GM18520 (cell line): Measurements from ENCODE around the gene TMEM253.

ENCODE experiments used
- ATAC-seq: cut with Tn5 transposase; IDR thresholded peaks from one replicate; pipeline ENCODE4 v1.9.1; 2021; ENCODE audit not compliant: unreplicated experiment

TMEM253 gene

DNA sequence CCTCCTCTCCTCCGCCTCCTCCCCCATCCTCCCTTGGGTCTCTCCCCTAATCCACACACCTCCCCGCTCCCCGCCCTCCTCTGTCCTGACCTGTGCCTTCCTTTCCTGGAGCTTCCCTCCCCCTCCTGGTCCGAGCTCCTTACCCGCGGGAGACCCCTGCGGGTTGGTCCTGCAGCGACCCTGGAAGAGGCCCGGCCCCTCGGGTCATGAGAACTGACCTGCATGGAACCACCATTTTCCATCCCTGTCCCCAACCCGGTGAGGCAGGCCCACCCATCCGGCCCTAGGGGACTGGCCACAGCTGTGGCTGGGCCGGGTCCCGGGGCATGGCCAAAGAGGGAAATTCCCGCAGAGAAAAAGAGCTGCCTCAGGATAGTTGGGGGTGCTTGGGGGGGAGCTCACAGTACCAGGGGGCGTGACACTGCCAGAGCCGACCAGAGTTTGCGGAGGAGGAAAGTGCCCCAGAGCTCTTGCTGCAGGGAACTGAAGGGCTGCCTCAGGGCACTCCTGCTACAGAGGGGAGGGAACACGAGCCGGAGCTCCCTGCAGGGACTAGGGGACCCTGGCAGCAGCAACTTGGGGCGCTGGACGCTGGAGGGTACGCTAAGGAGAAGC is 30.1 kb upstream of the TMEM253 start:
- ATAC-seq: no peak

DNA sequence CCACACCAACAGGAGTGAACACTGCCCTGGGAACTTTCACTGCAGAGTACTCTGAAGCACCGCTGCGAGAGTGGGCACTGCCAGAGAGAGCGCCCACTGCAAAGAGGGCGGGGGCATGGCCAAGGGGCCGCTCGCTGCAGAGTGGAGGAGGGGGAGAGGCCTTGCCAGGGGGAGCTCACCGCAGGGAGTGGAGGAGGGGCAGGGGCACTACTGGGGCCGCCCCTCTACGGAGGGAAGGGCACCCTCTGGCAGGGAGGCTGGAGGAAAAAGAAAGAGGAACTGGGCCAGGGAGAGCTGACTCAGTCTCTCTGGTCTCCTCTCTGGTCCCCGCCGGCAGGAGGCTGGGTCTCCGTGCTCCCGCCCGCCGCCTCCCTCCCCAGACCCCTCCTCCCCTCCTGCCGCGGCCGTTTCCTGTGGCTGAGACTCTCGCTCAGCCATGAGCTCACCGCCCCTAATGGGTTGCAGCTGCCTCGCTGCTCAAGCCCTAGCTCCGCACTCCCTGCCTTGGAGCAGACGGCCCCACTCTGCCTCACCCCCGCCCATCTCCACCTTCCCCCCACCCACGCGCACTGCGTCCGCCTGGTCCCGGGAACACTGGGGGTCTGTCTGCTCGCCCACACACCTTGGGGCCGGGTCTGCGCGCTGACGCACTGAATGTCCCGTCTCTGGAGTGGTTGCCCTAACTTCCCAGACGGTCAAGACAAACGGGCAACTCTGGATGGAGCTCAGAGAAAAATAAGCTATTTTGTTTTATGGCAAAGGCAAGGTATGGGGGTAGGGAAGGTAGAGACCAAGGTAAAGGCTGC is 29.4 kb upstream of the TMEM253 start:
- ATAC-seq: no peak

DNA sequence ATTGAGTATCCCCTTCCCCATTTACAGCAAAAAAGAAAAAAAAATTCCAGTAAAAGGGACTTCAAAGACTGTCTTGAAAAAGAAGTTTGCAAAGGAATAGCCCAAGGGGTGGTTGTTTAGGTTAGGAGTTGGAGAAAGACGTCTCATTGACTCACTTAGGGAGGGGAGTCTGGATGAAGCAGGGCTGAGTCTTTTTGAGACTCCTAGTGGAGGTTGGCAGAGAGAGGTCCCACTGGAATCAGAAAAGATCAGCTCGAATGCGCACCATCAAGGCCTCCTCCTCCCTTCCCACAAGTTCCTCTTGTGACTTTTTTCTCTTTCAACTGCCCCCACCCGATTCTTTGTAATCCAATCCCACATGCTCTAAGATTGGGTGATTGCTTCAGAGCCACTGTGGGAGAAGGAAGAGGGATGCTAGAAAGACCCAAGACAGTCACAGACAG is 28.8 kb upstream of the TMEM253 start:
- ATAC-seq: no peak

DNA sequence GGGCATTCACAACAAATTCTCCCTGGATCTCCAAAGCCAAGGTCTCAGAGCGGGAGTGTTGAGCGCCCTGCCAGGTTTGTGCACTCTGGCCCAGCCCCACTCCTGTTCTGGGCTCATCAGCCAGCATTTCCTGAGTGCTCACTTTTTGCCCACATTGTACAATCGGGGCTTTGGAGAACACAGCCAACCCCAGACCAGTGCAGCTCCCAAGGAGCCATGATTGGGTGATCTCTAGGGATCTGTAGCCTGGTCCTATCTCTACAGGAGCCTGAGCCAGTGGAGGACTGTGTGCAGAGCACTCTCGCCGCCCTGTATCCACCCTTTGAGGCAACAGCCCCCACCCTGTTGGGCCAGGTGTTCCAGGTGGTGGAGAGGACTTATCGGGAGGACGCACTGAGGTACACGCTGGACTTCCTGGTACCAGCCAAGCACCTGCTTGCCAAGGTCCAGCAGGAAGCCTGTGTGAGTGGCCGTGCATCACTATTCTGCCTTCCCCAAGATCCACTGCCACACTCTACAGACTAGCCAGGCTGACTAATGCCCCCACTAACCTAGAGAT is 28.0 kb upstream of the TMEM253 start:
- ATAC-seq: no peak

DNA sequence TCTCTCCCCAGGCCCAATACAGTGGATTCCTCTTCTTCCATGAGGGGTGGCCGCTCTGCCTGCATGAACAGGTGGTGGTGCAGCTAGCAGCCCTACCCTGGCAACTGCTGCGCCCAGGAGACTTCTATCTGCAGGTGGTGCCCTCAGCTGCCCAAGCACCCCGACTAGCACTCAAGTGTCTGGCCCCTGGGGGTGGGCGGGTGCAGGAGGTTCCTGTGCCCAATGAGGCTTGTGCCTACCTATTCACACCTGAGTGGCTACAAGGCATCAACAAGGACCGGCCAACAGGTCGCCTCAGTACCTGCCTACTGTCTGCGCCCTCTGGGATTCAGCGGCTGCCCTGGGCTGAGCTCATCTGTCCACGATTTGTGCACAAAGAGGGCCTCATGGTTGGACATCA is 26.9 kb upstream of the TMEM253 start:
- ATAC-seq: no peak

GRCh38 chr14:21074398-21075272 is 26.2 kb upstream of the TMEM253 start:
- ATAC-seq: no peak

- no peak for ATAC-seq
Measured at GRCh38 chr14:21075719-21076437, 25.0 kb upstream of the TMEM253 start.

- ATAC-seq: no peak
Measured at GRCh38 chr14:21077672-21078071, 23.2 kb upstream of the TMEM253 start.

- ATAC-seq: no peak
Measured at GRCh38 chr14:21078287-21078686, 22.6 kb upstream of the TMEM253 start.

- ATAC-seq: no peak
Measured at GRCh38 chr14:21078726-21079125, 22.1 kb upstream of the TMEM253 start.

- no peak for ATAC-seq
Measured at GRCh38 chr14:21081521-21082142, 19.2 kb upstream of the TMEM253 start.

GRCh38 chr14:21083565-21084325 is 17.1 kb upstream of the TMEM253 start:
- ATAC-seq: no peak

DNA sequence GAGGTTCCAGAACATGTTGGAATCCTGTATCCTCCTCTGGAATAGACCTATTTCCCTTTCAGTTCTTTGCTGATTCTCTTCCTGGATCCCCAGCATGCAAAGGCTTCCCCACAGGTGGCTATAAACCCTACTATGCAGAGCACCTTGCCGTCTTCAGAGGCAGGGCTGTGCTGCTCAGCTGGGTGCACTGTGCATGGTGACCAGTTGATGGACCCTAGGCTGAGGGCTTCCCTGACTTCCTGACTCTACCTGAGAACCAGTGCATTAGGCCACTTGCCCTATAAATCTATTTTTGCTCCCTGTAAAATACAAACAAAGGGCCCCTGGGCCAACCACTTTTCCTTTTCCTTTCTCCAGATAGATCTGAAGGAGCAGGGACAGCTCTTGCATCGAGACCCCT is 16.5 kb upstream of the TMEM253 start:
- ATAC-seq: no peak

DNA sequence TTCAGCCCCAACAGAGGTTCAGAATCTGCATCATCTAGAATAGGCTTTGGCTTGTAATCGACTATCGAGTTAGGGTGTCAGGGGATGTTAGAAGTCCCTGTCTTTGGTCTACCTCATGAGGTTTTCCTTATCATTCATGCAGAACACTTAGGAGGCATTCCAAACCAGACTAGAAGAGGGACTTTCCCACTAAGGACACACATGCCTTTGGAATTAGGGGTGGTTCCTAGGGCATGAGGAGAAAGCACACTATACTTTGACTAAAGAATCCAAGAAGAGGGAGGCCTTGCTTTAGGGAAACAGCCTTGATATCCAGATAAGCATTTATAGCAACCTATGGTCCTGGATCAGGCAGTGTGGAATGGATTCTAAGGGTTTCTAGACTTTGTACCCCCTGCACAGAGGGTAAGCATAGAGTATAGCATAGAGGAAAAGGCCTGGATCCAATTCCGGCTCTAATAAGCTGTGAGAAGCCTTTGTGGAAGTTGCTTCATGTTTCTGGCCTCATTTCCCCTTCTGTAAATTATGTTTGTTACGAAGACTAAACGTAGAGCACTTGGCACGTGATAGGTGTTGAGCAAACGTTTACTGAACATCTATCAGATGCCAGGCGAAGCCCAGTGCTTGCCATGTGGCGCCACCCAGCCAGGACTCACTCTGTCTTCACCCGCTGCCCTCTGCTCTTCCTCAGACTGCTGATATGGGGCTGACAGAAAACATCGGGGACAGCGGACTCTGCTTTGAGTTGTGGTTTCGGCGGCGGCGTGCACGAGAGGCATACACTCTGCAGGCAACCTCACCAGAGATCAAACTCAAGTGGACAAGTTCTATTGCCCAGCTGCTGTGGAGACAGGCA is 15.6 kb upstream of the TMEM253 start:
- no peak for ATAC-seq

GRCh38 chr14:21086908-21087293 is 14.0 kb upstream of the TMEM253 start:
- ATAC-seq: no peak

DNA sequence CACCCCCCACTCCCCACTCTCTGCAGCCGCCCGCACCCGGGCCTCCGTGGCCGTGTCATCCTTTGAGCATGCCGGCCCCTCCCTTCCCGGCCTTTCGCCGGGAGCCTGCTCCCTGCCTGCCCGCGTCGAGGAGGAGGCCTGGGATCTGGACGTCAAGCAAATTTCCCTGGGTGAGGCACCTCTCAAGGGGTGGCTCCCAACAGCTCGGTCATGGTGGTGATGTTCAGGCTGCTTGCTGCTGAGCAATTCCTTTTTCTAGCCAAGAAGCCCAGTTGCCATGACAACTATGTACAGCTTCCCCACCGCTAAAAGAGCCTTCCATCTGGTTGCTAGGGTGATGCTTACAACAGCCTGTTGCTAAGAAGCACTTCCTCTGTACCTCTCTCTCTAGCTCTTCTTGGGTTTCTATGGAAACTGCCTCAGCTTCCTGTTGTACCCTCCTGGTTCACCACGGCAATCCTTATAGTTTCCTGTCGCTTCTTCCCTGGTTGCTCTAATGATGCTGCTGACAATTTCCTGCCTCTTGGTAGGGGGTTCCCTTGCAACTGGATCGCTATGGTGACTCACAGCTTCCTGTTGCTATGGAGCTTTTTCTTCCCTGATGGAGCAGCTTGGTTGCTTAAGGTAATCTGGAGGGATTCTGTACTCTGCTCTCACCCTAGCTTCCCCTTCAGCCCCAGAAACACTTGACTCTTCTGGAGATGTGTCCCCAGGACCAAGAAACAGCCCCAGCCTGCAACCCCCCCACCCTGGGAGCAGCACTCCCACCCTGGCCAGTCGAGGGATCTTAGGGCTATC is 13.4 kb upstream of the TMEM253 start:
- no peak for ATAC-seq

DNA sequence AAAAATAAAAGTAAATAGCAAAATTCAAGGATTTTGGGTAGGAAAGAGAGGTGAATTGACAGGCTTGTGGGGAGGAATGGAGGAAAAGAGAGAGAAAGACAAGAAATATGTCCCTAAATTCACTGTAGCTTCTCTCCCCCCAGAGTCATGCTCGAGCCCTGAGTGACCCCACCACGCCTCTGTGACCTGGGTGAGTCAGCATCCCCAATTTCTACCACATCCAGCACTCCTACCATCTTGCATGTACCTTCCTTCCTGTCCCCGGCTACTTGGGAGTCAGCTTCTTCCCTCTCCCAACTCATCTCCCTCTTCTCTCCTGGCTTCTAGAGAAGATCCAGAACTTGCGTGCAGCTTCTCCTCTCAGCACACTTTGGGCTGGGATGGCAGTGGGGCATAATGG is 12.2 kb upstream of the TMEM253 start:
- ATAC-seq: no peak

DNA sequence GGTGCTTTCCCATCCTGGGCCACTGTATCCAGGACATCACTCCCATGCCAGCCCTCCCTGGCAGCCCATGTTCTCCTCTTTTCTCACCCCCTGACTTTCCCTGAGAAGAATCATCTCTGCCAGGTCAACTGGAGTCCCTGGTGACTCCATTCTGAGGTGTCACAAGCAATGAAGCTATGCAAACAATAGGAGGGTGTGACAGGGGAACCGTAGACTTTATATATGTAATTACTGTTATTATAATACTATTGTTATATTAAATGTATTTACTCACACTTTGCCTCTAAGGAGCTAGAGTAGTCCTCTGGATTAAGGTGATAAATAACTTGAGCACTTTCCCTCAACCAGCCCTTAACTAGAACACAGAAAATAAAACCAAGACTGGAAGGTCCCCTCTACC is 11.6 kb upstream of the TMEM253 start:
- ATAC-seq: no peak
